Measurements from ENCODE around the gene SLC35C1.

The SLC35C1 gene

DNA sequence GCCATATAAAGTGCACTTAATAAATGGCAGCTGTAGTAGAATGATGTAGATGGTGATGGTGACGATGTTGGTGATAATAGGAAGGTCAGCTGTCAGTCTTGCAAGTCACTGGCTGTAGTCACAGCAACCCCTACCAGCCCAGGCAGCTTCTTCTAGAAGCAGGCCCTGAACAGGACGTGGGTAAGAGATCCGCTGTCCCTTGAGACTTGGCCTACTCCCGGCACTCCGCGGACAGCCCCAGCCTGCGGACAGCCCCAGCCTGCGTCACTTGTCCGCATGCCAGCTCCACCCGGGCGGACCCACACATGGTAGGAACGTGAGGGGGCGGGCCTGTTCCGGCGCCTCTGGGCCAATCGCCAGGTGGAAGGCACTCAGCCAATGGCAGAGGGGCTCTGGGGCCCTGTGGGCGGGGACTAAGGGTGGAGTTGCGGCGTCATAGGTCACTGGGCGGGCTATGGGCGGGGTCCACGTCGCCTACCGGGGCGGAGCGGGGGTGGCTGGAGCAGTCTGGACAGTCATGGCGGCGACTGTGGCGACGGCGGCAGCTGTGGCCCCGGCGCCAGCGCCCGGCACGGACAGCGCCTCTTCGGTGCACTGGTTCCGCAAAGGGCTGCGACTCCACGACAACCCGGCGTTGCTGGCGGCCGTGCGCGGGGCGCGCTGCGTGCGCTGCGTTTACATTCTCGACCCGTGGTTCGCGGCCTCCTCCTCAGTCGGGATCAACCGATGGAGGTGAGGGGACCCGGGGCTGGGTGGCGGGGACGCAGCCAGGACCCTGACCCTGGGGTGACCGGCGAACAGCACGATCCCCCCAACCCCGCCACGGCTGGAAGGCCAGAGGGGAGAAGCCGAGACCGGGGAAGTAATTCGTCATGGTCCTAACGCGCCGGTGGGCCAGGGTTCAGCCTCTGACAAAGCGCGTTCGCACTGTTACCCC lies 42.3 kb downstream of the SLC35C1 start, which contains the start of gene CRY2:
TSS of gene CRY2 (plus strand) at position 502 of the 937 bp plus-strand sequence. CDS start at position 518, 16 bp downstream.
- DNase-seq (ENCODE audit: low read depth), result peak; percentile 99
- peak within 1 kb of the TSS; percentile 56 for H3K4me3 ChIP-seq (ENCODE audit: low read depth, low read length)
- no peak for TF ChIP-seq CTCF (IDR thresholded peaks at IDR 0.05; ENCODE audit: insufficient read depth, low read depth, low read length, missing control alignments)

DNA sequence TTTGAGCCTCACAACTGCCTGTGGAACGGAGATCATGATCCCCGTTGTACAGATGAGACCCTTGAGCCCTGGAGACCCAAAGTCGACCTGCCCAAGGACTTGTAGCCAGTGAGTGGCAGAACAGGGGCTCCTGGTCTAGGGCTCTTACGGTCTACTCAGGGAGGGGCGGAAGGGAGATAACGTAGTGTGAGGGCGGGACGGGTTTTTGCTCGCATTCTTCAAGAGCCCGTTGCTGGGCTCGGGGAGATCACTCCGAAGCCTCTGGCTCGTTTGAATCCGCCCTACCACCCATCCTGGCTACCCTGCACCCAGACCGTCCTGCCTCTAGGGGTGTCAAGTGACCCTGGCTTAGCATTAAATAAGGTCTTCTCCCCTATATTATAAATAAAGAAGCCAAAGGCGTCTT lies 43.0 kb downstream of the SLC35C1 start:
- H3K4me3 ChIP-seq (ENCODE audit: low read depth, low read length), result peak overlapping the region; percentile 56
- TF ChIP-seq CTCF (IDR thresholded peaks at IDR 0.05; ENCODE audit: insufficient read depth, low read depth, low read length, missing control alignments), result peak; percentile 28
- peak; percentile 70 for DNase-seq (ENCODE audit: low read depth)

GRCh38 chr11:45848654-45849081 lies 43.7 kb downstream of the SLC35C1 start:
- DNase-seq (ENCODE audit: low read depth), result no peak
- no peak for TF ChIP-seq CTCF (IDR thresholded peaks at IDR 0.05; ENCODE audit: insufficient read depth, low read depth, low read length, missing control alignments)
- H3K4me3 ChIP-seq (ENCODE audit: low read depth, low read length), result no peak overlapping the region

DNA sequence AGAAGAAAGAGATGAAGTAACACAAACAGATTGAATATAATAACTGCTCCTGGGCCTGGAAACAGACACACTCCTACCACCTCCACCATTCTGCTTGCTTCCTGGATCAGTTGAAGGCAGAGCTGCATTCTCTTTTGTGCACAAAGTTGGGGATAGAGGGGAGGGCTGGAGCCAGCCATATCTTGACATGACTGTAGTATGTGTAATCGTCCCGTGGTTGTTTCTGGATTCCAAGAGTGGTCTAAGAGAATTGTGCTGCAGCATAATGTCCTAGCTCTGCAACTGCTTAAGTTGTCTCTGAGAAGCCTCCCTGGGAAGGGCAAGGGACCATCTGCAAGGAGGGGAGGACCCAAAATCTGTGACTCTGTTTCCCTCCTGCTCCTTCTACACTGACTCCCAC lies 45.5 kb downstream of the SLC35C1 start:
- TF ChIP-seq CTCF (IDR thresholded peaks at IDR 0.05; ENCODE audit: insufficient read depth, low read depth, low read length, missing control alignments), result no peak
- DNase-seq (ENCODE audit: low read depth), result no peak
- no peak overlapping the region for H3K4me3 ChIP-seq (ENCODE audit: low read depth, low read length)

- DNase-seq (ENCODE audit: low read depth), result no peak
- H3K4me3 ChIP-seq (ENCODE audit: low read depth, low read length), result no peak overlapping the region
- TF ChIP-seq CTCF (IDR thresholded peaks at IDR 0.05; ENCODE audit: insufficient read depth, low read depth, low read length, missing control alignments), result no peak
Measured at GRCh38 chr11:45851228-45851627, 46.3 kb downstream of the SLC35C1 start.

GRCh38 chr11:45852018-45852711 lies 47.2 kb downstream of the SLC35C1 start:
- TF ChIP-seq CTCF (IDR thresholded peaks at IDR 0.05; ENCODE audit: insufficient read depth, low read depth, low read length, missing control alignments), result no peak
- DNase-seq (ENCODE audit: low read depth), result no peak
- no peak overlapping the region for H3K4me3 ChIP-seq (ENCODE audit: low read depth, low read length)
